Choroid plexus epithelial cell (primary cell): ENCODE results near the gene KCNH6.

Source experiments
- DNase-seq: peaks from one replicate; pipeline ENCODE4 v3.0.0-alpha.2; 2010; ENCODE audit warnings: low read depth
- H3K4me3 ChIP-seq: 2 replicates; pipeline ENCODE4 v1.5.1; 2011; ENCODE audit warnings: low read depth, mild to moderate bottlenecking, control low read depth, low read length, moderate library complexity
- TF ChIP-seq, protein P1 (sequence below): conservative IDR thresholded peaks from 2 replicates; pipeline ENCODE4 v1.5.1; 2011; ENCODE audit warnings: low read depth, mild to moderate bottlenecking, control low read depth, inconsistent platforms, low read length, moderate library complexity

Gene KCNH6

DNA sequence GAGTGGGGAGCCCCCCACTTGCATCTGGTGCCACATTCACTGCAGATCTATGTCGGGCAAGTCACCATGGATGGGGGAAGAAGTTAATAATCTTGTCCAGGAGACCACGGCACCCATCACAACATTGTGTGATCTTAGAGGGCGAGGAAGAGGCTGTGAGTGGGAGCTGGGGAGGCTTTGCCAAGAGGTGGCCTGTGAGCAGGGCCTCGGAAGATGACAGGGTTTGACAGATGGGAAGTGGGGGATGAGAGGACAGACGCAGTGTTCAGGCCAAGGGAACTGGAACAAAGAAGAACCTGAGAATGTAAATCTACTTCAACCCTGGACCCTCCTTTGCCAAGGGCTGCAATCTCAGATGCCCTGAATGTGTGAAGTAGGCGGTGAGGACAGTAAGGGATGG is 33.9 kb upstream of the KCNH6 start:
- TF ChIP-seq, protein P1, sequence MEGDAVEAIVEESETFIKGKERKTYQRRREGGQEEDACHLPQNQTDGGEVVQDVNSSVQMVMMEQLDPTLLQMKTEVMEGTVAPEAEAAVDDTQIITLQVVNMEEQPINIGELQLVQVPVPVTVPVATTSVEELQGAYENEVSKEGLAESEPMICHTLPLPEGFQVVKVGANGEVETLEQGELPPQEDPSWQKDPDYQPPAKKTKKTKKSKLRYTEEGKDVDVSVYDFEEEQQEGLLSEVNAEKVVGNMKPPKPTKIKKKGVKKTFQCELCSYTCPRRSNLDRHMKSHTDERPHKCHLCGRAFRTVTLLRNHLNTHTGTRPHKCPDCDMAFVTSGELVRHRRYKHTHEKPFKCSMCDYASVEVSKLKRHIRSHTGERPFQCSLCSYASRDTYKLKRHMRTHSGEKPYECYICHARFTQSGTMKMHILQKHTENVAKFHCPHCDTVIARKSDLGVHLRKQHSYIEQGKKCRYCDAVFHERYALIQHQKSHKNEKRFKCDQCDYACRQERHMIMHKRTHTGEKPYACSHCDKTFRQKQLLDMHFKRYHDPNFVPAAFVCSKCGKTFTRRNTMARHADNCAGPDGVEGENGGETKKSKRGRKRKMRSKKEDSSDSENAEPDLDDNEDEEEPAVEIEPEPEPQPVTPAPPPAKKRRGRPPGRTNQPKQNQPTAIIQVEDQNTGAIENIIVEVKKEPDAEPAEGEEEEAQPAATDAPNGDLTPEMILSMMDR, result no peak
- no peak for DNase-seq
- no peak overlapping the region for H3K4me3 ChIP-seq

DNA sequence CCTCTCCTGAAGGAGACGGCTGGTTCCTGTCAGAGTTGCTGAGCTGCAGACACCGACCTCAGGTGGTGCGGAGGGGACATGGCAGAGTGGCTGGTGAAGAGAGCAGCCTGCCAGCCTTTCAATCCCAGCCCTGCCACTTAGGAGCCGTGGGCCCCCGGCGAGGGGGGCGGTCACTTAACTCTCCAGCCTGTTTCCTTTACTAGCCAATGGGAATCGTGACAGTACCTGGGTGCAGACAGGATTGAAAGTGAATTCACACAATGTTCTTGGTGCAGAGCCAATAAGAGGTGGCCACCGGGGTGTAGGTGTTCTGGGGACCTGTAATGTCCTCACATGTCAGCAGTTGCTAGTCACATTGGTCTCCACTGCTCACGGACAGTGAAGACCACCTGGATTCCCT is 32.8 kb upstream of the KCNH6 start:
- TF ChIP-seq, protein P1, result no peak
- no peak for DNase-seq

DNA sequence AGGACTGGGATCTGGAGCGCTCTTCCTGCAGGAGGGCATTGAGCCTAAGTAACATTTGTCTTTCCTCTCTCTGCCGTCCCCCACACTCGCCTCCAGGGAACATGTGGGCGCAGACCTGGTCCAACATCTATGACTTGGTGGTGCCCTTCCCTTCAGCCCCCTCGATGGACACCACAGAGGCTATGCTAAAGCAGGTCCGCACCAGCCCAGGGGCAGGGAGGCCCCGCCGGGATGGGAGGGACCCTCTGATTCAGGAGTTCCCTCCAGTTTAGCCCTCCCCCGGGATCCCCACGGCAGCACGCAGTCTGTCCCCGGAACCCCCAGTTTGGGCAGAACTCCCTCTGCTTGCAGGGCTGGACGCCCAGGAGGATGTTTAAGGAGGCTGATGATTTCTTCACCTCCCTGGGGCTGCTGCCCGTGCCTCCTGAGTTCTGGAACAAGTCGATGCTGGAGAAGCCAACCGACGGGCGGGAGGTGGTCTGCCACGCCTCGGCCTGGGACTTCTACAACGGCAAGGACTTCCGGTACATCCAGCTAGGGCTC is 32.2 kb upstream of the KCNH6 start:
- no peak for DNase-seq
- TF ChIP-seq, protein P1, result no peak
- H3K4me3 ChIP-seq, result no peak overlapping the region

More for the DNA sequence above, 32.8 kb upstream of the KCNH6 start:
- H3K4me3 ChIP-seq, result no peak overlapping the region

DNA sequence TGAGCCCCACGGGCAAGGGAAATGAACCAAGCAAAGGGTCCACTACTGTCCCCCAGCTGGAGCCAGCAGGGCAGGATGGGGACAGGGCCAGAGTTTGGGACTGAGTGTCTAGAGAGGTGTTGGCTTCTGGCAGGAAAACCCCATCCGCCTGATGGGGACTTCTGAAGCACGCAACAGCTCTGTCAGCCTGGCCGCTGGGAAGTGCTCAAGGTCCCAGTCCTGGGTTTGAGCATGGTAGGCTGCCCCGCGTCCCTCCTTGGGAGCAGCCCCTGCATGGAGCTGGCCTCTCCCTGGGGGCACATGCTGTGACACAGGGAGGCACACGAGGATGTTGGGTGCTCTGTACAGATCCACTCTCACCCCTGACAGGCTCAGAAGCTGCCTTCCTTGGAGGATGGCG is 31.7 kb upstream of the KCNH6 start:
- no peak for DNase-seq
- H3K4me3 ChIP-seq, result no peak overlapping the region
- TF ChIP-seq, protein P1, result no peak

DNA sequence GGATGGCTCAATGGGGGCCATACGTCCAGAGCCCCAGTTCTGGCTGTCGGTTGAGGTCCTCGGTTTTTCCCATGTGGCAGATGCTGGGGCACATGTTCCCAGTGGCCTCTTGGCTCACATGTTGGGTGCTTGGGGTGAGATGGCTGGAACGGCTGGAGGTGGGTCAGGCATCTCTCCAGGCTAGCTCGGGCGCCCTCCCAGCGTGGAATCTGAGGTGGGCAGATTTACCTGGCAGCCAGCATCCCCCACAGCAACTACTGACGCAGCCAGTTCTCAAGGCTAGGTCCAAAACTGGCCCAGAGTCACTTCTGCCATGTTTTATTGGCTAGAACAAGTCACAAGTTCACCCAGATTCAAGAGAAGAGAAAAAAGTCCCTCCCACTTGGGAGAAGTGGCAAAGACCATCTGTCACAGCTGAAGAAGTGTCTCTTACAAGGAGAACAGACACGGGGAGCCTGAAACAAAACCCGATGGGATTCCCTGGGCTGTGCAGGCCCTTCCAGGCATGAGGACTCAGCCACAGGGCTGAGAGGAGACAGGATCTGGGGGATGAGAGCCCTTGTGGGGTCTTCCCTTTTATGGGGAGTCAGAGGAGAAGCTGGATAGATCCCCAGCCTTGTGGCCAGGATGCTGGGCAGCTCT is 31.1 kb upstream of the KCNH6 start:
- no peak for DNase-seq

DNA sequence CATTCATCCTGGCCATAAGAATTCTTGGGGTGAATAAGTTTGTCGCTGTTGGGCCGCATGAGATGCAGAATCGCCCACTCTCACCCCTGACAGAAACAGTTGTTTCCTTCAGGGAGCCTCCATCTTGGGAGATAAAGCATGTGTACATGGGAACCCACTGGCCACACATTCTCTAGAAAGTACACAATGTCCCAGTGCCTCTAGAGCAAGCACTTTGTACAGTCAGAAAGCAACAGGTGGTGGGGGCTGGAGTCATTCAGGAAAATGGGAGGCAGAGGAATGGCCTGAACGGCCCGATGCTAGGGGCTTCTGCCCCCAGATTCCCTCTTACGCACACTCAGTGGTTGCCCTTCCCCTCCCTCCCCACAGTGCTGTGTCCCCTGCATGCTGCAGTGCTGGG is 30.2 kb upstream of the KCNH6 start:
- TF ChIP-seq, protein P1, result no peak
- no peak overlapping the region for H3K4me3 ChIP-seq
- DNase-seq, result peak; percentile 22

More for the DNA sequence above, 31.1 kb upstream of the KCNH6 start:
- TF ChIP-seq, protein P1, result no peak
- H3K4me3 ChIP-seq, result no peak overlapping the region

DNA sequence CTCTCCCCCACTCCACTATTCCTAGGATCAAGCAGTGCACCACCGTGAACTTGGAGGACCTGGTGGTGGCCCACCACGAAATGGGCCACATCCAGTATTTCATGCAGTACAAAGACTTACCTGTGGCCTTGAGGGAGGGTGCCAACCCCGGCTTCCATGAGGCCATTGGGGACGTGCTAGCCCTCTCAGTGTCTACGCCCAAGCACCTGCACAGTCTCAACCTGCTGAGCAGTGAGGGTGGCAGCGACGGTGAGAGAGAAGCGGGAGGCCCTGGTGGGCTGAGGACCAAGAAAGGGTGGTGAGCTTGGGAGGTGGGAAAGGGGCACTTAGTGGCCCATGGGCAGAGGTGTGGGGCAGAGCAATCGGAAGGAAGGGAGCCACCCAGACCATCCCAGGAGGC is 29.7 kb upstream of the KCNH6 start:
- no peak for DNase-seq
- TF ChIP-seq, protein P1, result no peak
- H3K4me3 ChIP-seq, result no peak overlapping the region
